CMK (cell line): Measurements from ENCODE around the gene ADORA3.
"Not testable (repeated sequence)": the region's sequence is repeated elsewhere in the genome, so short reads cannot be mapped to it uniquely, and the experiment has no call there.

ENCODE experiments used
- DNase-seq: peaks from one replicate; pipeline ENCODE4 v3.0.0-alpha.2; 2010; ENCODE audit warnings: low read depth

The ADORA3 gene

GRCh38 chr1:111503585-111504060 lies at the start of gene ADORA3, which contains the start of gene TMIGD3:
Gene ADORA3 (minus strand): TSS chr1:111503633. CDS start chr1:111503354, 279 bp downstream.
Gene TMIGD3 (minus strand): TSS chr1:111503633. CDS start chr1:111503354, 279 bp downstream.
- DNase-seq, result no peak

GRCh38 chr1:111553196-111553595 lies 49.8 kb upstream of the ADORA3 start:
- DNase-seq, result no peak

GRCh38 chr1:111552587-111552986 lies 49.2 kb upstream of the ADORA3 start:
- no peak for DNase-seq

GRCh38 chr1:111551623-111552411 lies 48.4 kb upstream of the ADORA3 start:
- DNase-seq, result no peak

- not testable (repeated sequence) for DNase-seq
These were observed 44.4 kb upstream of the ADORA3 start for GRCh38 chr1:111547786-111548185.

GRCh38 chr1:111542187-111542586 lies 38.8 kb upstream of the ADORA3 start:
- no peak for DNase-seq

GRCh38 chr1:111541721-111542120 lies 38.3 kb upstream of the ADORA3 start:
- no peak for DNase-seq

GRCh38 chr1:111540928-111541327 lies 37.5 kb upstream of the ADORA3 start:
- no peak for DNase-seq

- DNase-seq, result no peak
These were observed 35.1 kb upstream of the ADORA3 start for GRCh38 chr1:111538343-111539025.

GRCh38 chr1:111535256-111536191 lies 32.1 kb upstream of the ADORA3 start:
- DNase-seq, result no peak

- DNase-seq, result no peak
These were observed 16.6 kb upstream of the ADORA3 start for GRCh38 chr1:111520053-111520452.

GRCh38 chr1:111517469-111518225 lies 14.2 kb upstream of the ADORA3 start:
- no peak for DNase-seq

- DNase-seq, result peak; percentile 96
These were observed 12.6 kb upstream of the ADORA3 start for GRCh38 chr1:111516005-111516535.

GRCh38 chr1:111515291-111516004 lies 12.0 kb upstream of the ADORA3 start:
- no peak for DNase-seq

GRCh38 chr1:111513410-111514020 lies 10.1 kb upstream of the ADORA3 start:
- DNase-seq, result no peak

- DNase-seq, result no peak
These were observed 9.5 kb upstream of the ADORA3 start for GRCh38 chr1:111512931-111513330.

- DNase-seq, result no peak
These were observed 8.9 kb upstream of the ADORA3 start for GRCh38 chr1:111512132-111512889.

GRCh38 chr1:111511370-111511769 lies 7.9 kb upstream of the ADORA3 start:
- no peak for DNase-seq

GRCh38 chr1:111509997-111510375 lies 6.6 kb upstream of the ADORA3 start:
- no peak for DNase-seq
